ENCODE data around the gene TMUB1. TPM values are rescaled to one million over a fixed set of nuclear protein-coding genes. Genes with fewer than 3 reads are reported as not detected.
A peak's percentile ranks its signal among the peaks of the same experiment; 100 is the strongest.

The TMUB1 gene
- total and polyA plus RNA-seq, 9 of the 15 experiments (the other 6 are each of a cell fraction or from before 2014, with no cell fraction given), result 0.14 to 241 (median 74.1) TPM

GRCh38 chr7:151085691-151086620, 2.7 kb upstream of the TMUB1 start, which contains the start of gene AGAP3 (continued):
- TF ChIP-seq CHCHD3 (CRISPR knock-in tag; IDR thresholded peaks at IDR 0.05), result peak; percentile 72; the same call in 1 of the 2 replicates
- peak; percentile 54 for TF ChIP-seq USF2 (CRISPR knock-in tag; IDR thresholded peaks at IDR 0.05)
- no peak for TF ChIP-seq PTTG1 (tag; IDR thresholded peaks at IDR 0.05; ENCODE audit: low read depth)
- peak; percentile 80 for TF ChIP-seq ZNF511 (CRISPR knock-in tag; IDR thresholded peaks at IDR 0.05)
- TF ChIP-seq NCOA1 (IDR thresholded peaks at IDR 0.05; ENCODE audit: low read depth), result 0 out of 2 replicates have a peak, but pooled peaks have one; percentile 18
- no peak; the same call in 1 of the 2 replicates for TF ChIP-seq ZNF609 (CRISPR knock-in tag; IDR thresholded peaks at IDR 0.05; ENCODE audit: borderline replicate concordance)
- TF ChIP-seq CCNT2 (IDR thresholded peaks at IDR 0.05; ENCODE audit: borderline replicate concordance, extremely low read depth, insufficient read length, low read depth, low read length), result peak; percentile 87
- TF ChIP-seq MNT (conservative IDR thresholded peaks at IDR 0.05), result no peak
- TF ChIP-seq ZFP36 (IDR thresholded peaks at IDR 0.05; ENCODE audit: low read depth, low read length, partially characterized antibody), result no peak
- peak; percentile 54; the same call in 1 of the 2 replicates for TF ChIP-seq MBD2 (IDR thresholded peaks at IDR 0.05; ENCODE audit: borderline replicate concordance, low read depth)
- no peak for TF ChIP-seq SRSF7 (optimal IDR thresholded peaks at IDR 0.05; ENCODE audit: low read depth, low read length)
- peak; percentile 61; the same call in 1 of the 2 replicates for TF ChIP-seq NFIC (IDR thresholded peaks at IDR 0.05)
- TF ChIP-seq TBP (optimal IDR thresholded peaks at IDR 0.05; ENCODE audit: low read depth, low read length), result peak; percentile 6
- TF ChIP-seq E2F6 (IDR thresholded peaks at IDR 0.05; ENCODE audit: borderline replicate concordance in 1 of 2, extremely low read depth in 1 of 2, insufficient read depth in 1 of 2, insufficient read length in 1 of 2, low read depth in 1 of 2, low read length in 1 of 2, poor library complexity in 1 of 2, severe bottlenecking in 1 of 2), result peak; percentile 61 to 76
- TF ChIP-seq ZNF143 (CRISPR knock-in tag; IDR thresholded peaks at IDR 0.05), result peak; percentile 49; the same call in 1 of the 2 replicates
- TF ChIP-seq FOXK1 (CRISPR knock-in tag; IDR thresholded peaks at IDR 0.05; ENCODE audit: borderline replicate concordance), result 0 out of 2 replicates have a peak, but pooled peaks have one; percentile 17

All from K562 (cell line).